ENCODE data around the gene GALNT16.

GALNT16 gene

GRCh38 chr14:69237142-69237541, 22.8 kb upstream of the GALNT16 start (continued):
- no peak for TF ChIP-seq CSRNP3 (CRISPR knock-in tag; IDR thresholded peaks at IDR 0.05)
- TF ChIP-seq GLIS3 (CRISPR knock-in tag; IDR thresholded peaks at IDR 0.05), result no peak
- TF ChIP-seq SNAI2 (CRISPR knock-in tag; IDR thresholded peaks at IDR 0.05), result no peak

- TF ChIP-seq ESRRG (CRISPR knock-in tag; IDR thresholded peaks at IDR 0.05) (no peak), SNAI2 (CRISPR knock-in tag; IDR thresholded peaks at IDR 0.05) (no peak), ZC3H10 (CRISPR knock-in tag; IDR thresholded peaks at IDR 0.05) (no peak), TCF4 (CRISPR knock-in tag; IDR thresholded peaks at IDR 0.05; ENCODE audit: borderline replicate concordance) (no peak), ZNF565 (CRISPR knock-in tag; conservative IDR thresholded peaks at IDR 0.05; ENCODE audit: low read depth) (no peak), RARB (CRISPR knock-in tag; IDR thresholded peaks at IDR 0.05) (no peak), CSRNP3 (CRISPR knock-in tag; IDR thresholded peaks at IDR 0.05) (no peak), CREB5 (CRISPR knock-in tag; IDR thresholded peaks at IDR 0.05; ENCODE audit: low read depth) (no peak), BACH2 (CRISPR knock-in tag; IDR thresholded peaks at IDR 0.05; ENCODE audit: borderline replicate concordance) (no peak), POU6F1 (CRISPR knock-in tag; IDR thresholded peaks at IDR 0.05; ENCODE audit: borderline replicate concordance, low read depth) (no peak), CSDC2 (CRISPR knock-in tag; IDR thresholded peaks at IDR 0.05) (no peak)
- no peak for ATAC-seq
Observed at GRCh38 chr14:69237584-69237983, 22.4 kb upstream of the GALNT16 start.

- no peak for ATAC-seq
- no peak for TF ChIP-seq CSDC2 (CRISPR knock-in tag; IDR thresholded peaks at IDR 0.05)
- TF ChIP-seq ISL1 (CRISPR knock-in tag; IDR thresholded peaks at IDR 0.05), result no peak
- no peak for TF ChIP-seq RARB (CRISPR knock-in tag; IDR thresholded peaks at IDR 0.05)
- no peak for TF ChIP-seq PPARA (CRISPR knock-in tag; IDR thresholded peaks at IDR 0.05; ENCODE audit: borderline replicate concordance)
- TF ChIP-seq ZFP3 (CRISPR knock-in tag; IDR thresholded peaks at IDR 0.05), result no peak
- no peak for TF ChIP-seq PATZ1 (CRISPR knock-in tag; IDR thresholded peaks at IDR 0.05; ENCODE audit: borderline replicate concordance)
- no peak for TF ChIP-seq ESRRG (CRISPR knock-in tag; IDR thresholded peaks at IDR 0.05)
- no peak for TF ChIP-seq CREB5 (CRISPR knock-in tag; IDR thresholded peaks at IDR 0.05; ENCODE audit: low read depth)
- no peak for TF ChIP-seq CSRNP3 (CRISPR knock-in tag; IDR thresholded peaks at IDR 0.05)
- TF ChIP-seq ZNF565 (CRISPR knock-in tag; conservative IDR thresholded peaks at IDR 0.05; ENCODE audit: low read depth), result no peak
- no peak for TF ChIP-seq ARNTL (CRISPR knock-in tag; IDR thresholded peaks at IDR 0.05; ENCODE audit: borderline replicate concordance, low read depth)
Observed at GRCh38 chr14:69238883-69239282, 21.1 kb upstream of the GALNT16 start.

All from SK-N-SH treated with all-trans-retinoic acid at 6 μM for 48 hours (cell line).